Activated CD8-positive, alpha-beta T cell treated with anti-CD3 and anti-CD28 coated beads for 36 hours (primary cell): ENCODE measurements around the gene PROM2. TPM values are rescaled to one million over a fixed set of nuclear protein-coding genes. Genes with fewer than 3 reads are reported as not detected.

Experiments used
- ATAC-seq: fragments of 200-7000 bp; cut with Tn5 transposase; one replicate; pipeline ENCODE4 v1.10.0; 2021; ENCODE audit warnings: mild to moderate bottlenecking, moderate library complexity
- CTCF ChIA-PET: fragments of 350-600 bp; sonication (Branson Sonifier 250); formaldehyde crosslinking; loops from one replicate; lab custom pipeline; 2021; ENCODE audit warnings: antibody characterized with exemption; lab: Charles Lee
- POLR2A ChIA-PET: fragments of 350-600 bp; sonication (Branson Sonifier 250); formaldehyde crosslinking; loops from one replicate; lab custom pipeline; 2021; ENCODE audit warnings: antibody characterized with exemption; lab: Charles Lee
- DNase-seq: peaks from one replicate; pipeline ENCODE4 v3.0.0-alpha.2; 2020
- H3K27ac Mint-ChIP-seq: one replicate; pipeline ENCODE4 v1.8.0; 2021; ENCODE audit warnings: mild to moderate bottlenecking, mixed read lengths
- H3K27me3 Mint-ChIP-seq: one replicate; pipeline ENCODE4 v1.8.0; 2021; ENCODE audit warnings: mixed read lengths
- H3K36me3 Mint-ChIP-seq: one replicate; pipeline ENCODE4 v1.8.0; 2021; ENCODE audit warnings: low read depth, mixed read lengths
- H3K4me1 Mint-ChIP-seq: one replicate; pipeline ENCODE4 v1.8.0; 2021; ENCODE audit warnings: low read depth, mixed read lengths
- H3K4me3 Mint-ChIP-seq: one replicate; pipeline ENCODE4 v1.8.0; 2021; ENCODE audit warnings: mild to moderate bottlenecking, moderate library complexity, mixed read lengths
- H3K9me3 Mint-ChIP-seq: one replicate; pipeline ENCODE4 v1.8.0; 2021; ENCODE audit warnings: mixed read lengths
- intact Hi-C: fragments of 100-400 bp; cut with micrococcal nuclease; formaldehyde crosslinking; loops from one replicate; pipeline ENCODE4 v1.10.0; 2022
- total RNA-seq, 2 experiments: library from RNA; stranded (reverse); gene quantifications; one replicate each; pipeline ENCODE4 v1.2.3, GENCODE V29; 2021
- TF ChIP-seq, protein P1 (sequence below): fragments of 200-600 bp; IDR thresholded peaks from one replicate; pipeline ENCODE4 v1.8.0; 2022; ENCODE audit warnings: antibody characterized with exemption, mild to moderate bottlenecking

The PROM2 gene
- total RNA-seq, 2 experiments from 2014 or later, result 0.47 to 1.2 TPM

GRCh38 chr2:95301876-95302641, 27.8 kb downstream of the PROM2 start:
- intact Hi-C loops, result no loop called here
- CTCF ChIA-PET, result no interaction called here
- Mint-ChIP-seq H3K36me3 (no peaks in the 10 kb centered on the region), H3K27ac (no peak overlapping the region), H3K27me3 (no peaks in the 10 kb centered on the region), H3K4me3 (no peak overlapping the region), H3K4me1 (no peaks in the 10 kb centered on the region), H3K9me3 (no peaks in the 10 kb centered on the region)
- ATAC-seq (no peak), DNase-seq (no peak)
- TF ChIP-seq, protein P1, sequence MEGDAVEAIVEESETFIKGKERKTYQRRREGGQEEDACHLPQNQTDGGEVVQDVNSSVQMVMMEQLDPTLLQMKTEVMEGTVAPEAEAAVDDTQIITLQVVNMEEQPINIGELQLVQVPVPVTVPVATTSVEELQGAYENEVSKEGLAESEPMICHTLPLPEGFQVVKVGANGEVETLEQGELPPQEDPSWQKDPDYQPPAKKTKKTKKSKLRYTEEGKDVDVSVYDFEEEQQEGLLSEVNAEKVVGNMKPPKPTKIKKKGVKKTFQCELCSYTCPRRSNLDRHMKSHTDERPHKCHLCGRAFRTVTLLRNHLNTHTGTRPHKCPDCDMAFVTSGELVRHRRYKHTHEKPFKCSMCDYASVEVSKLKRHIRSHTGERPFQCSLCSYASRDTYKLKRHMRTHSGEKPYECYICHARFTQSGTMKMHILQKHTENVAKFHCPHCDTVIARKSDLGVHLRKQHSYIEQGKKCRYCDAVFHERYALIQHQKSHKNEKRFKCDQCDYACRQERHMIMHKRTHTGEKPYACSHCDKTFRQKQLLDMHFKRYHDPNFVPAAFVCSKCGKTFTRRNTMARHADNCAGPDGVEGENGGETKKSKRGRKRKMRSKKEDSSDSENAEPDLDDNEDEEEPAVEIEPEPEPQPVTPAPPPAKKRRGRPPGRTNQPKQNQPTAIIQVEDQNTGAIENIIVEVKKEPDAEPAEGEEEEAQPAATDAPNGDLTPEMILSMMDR, result no peak
- POLR2A ChIA-PET, result no interaction called here

- ChIA-PET CTCF (no interaction called here), POLR2A (no interaction called here)
- Mint-ChIP-seq H3K9me3 (no peaks in the 10 kb centered on the region), H3K4me1 (no peaks in the 10 kb centered on the region), H3K27me3 (no peaks in the 10 kb centered on the region), H3K4me3 (no peak overlapping the region), H3K27ac (no peak overlapping the region), H3K36me3 (no peaks in the 10 kb centered on the region)
- DNase-seq (no peak), ATAC-seq (no peak)
- intact Hi-C loops, result no loop called here
- TF ChIP-seq, protein P1, result no peak
Measured at GRCh38 chr2:95303191-95303919, 29.1 kb downstream of the PROM2 start.

GRCh38 chr2:95305380-95306061, 31.3 kb downstream of the PROM2 start:
- no peak for DNase-seq
- ChIA-PET CTCF (no interaction called here), POLR2A (no interaction called here)
- no peaks in the 10 kb centered on the region for H3K4me1 Mint-ChIP-seq
- H3K27me3 Mint-ChIP-seq, result no peaks in the 10 kb centered on the region
- no peaks in the 10 kb centered on the region for H3K36me3 Mint-ChIP-seq
- no peak overlapping the region for H3K27ac Mint-ChIP-seq
- ATAC-seq, result no peak
- H3K4me3 Mint-ChIP-seq, result no peak overlapping the region
- intact Hi-C loops, result no loop called here
- no peaks in the 10 kb centered on the region for H3K9me3 Mint-ChIP-seq
- TF ChIP-seq, protein P1, result no peak

- Mint-ChIP-seq H3K4me1 (no peaks in the 10 kb centered on the region), H3K4me3 (no peak overlapping the region), H3K27ac (no peak overlapping the region), H3K27me3 (no peaks in the 10 kb centered on the region), H3K36me3 (no peaks in the 10 kb centered on the region), H3K9me3 (no peaks in the 10 kb centered on the region)
- intact Hi-C loops, result no loop called here
- DNase-seq (no peak), ATAC-seq (no peak)
- TF ChIP-seq, protein P1, result no peak
- ChIA-PET POLR2A (no interaction called here), CTCF (no interaction called here)
Measured at GRCh38 chr2:95306336-95306895, 32.2 kb downstream of the PROM2 start.
